K562 (cell line): ENCODE data around the gene PTP4A2. TPM values are rescaled to one million over a fixed set of nuclear protein-coding genes. Genes with fewer than 3 reads are reported as not detected.
A peak's percentile ranks its signal among the peaks of the same experiment; 100 is the strongest.

Experiments used
- COPS2 ChIP-seq: fragments of 450-650 bp; conservative IDR thresholded peaks from 2 replicates; pipeline ENCODE4 v1.6.1; 2016; ENCODE audit warnings: mild to moderate bottlenecking, moderate library complexity
- E2F6 ChIP-seq, 2 experiments: IDR thresholded peaks; 2 replicates each; pipeline ENCODE4 v1.6.1; 2011; ENCODE audit warnings: borderline replicate concordance in 1 of 2, control low read depth in 1 of 2, low read depth in 1 of 2, low read length in 1 of 2, mild to moderate bottlenecking in 1 of 2, mixed read lengths in 1 of 2, moderate library complexity in 1 of 2; ENCODE audit not compliant: insufficient read depth in 1 of 2, insufficient read length in 1 of 2, poor library complexity in 1 of 2, severe bottlenecking in 1 of 2; ENCODE audit errors: extremely low read depth in 1 of 2
- EP400 ChIP-seq: fragments of 450-650 bp; IDR thresholded peaks from 2 replicates; pipeline ENCODE4 v1.6.1; 2017; ENCODE audit warnings: antibody characterized with exemption, mild to moderate bottlenecking, moderate library complexity
- FOXJ2 ChIP-seq: fragments of 200-800 bp; sonication (Bioruptor generic); IDR thresholded peaks from 2 replicates; pipeline ENCODE4 v1.6.1; 2016; ENCODE audit warnings: missing genetic modification characterization, missing compliant biosample characterization
- HMGXB4 ChIP-seq: sonication (generic); formaldehyde crosslinking; IDR thresholded peaks from 2 replicates; pipeline ENCODE4 v1.8.1; 2023; ENCODE audit warnings: mild to moderate bottlenecking, missing genetic modification reagents
- ID3 ChIP-seq, 2 experiments: fragments of 250-450 bp in 1 of 2; fragments of 450-650 bp in 1 of 2; sonication (Bioruptor Pico) in 1 of 2; IDR thresholded peaks; 2 replicates each; pipeline versions ENCODE4 v1.6.1 to v1.8.0; 2016 to 2021; ENCODE audit warnings: mild to moderate bottlenecking in 2 of 2, moderate library complexity in 2 of 2, missing compliant biosample characterization in 1 of 2, missing genetic modification characterization in 1 of 2
- KHSRP ChIP-seq: fragments of 450-650 bp; IDR thresholded peaks from 2 replicates; pipeline ENCODE4 v1.6.1; 2017
- KLF10 ChIP-seq: fragments of 250-450 bp; sonication (Bioruptor Pico); IDR thresholded peaks from 2 replicates; pipeline ENCODE4 v1.6.1; 2021; ENCODE audit warnings: matching md5 sums
- MTF1 ChIP-seq: fragments of 250-450 bp; sonication (Bioruptor Pico); IDR thresholded peaks from 2 replicates; pipeline ENCODE4 v1.9.0; 2021; ENCODE audit warnings: moderate library complexity, mild to moderate bottlenecking, inconsistent platforms, borderline replicate concordance
- NR4A1 ChIP-seq, 2 experiments: fragments of 250-450 bp in 1 of 2; fragments of 450-650 bp in 1 of 2; sonication (Bioruptor Pico) in 1 of 2; IDR thresholded peaks; 2 replicates each; pipeline versions ENCODE4 v1.4.0 to v1.6.1; 2016 to 2020; ENCODE audit warnings: mild to moderate bottlenecking in 2 of 2, missing compliant biosample characterization in 1 of 2, missing genetic modification characterization in 1 of 2, moderate library complexity in 1 of 2
- SMAD4 ChIP-seq: fragments of 250-450 bp; sonication (Bioruptor Pico); conservative IDR thresholded peaks from 2 replicates; pipeline ENCODE4 v1.8.0; 2021; ENCODE audit warnings: inconsistent platforms, mild to moderate bottlenecking, moderate library complexity
- THAP12 ChIP-seq: fragments of 250-450 bp; sonication (Bioruptor Pico); IDR thresholded peaks from 2 replicates; pipeline ENCODE4 v1.9.0; 2021; ENCODE audit warnings: mild to moderate bottlenecking, inconsistent platforms
- ZNF280A ChIP-seq: fragments of 450-650 bp; IDR thresholded peaks from 2 replicates; pipeline ENCODE4 v1.6.1; 2018; ENCODE audit warnings: mild to moderate bottlenecking, low read depth; ENCODE audit not compliant: partially characterized antibody
- ZNF740 ChIP-seq, 3 experiments: fragments of 200-800 bp in 1 of 3; sonication (Bioruptor generic) in 1 of 3; sonication (generic) in 1 of 3; formaldehyde crosslinking in 1 of 3; IDR thresholded peaks; 2 replicates each; pipeline versions ENCODE4 v1.6.1 to v1.8.0; 2016 to 2022; ENCODE audit warnings: mild to moderate bottlenecking in 2 of 3, missing compliant biosample characterization in 2 of 3, missing genetic modification characterization in 2 of 3, missing genetic modification reagents in 1 of 3
- ZSCAN32 ChIP-seq: fragments of 450-650 bp; formaldehyde crosslinking; IDR thresholded peaks from 2 replicates; pipeline ENCODE4 v1.4.0; 2020; ENCODE audit warnings: mild to moderate bottlenecking, moderate library complexity
- polyA plus RNA-seq, 8 experiments: library from polyadenylated mRNA; depleted of rRNA in 4 of 8; stranded (reverse) in 5 of 8; unstranded in 3 of 8; fragments of >200 nt; fragmentation: Nextera tagmentation in 2 of 8; fragmentation: Illumina TruSeq in 1 of 8; extraction: Ambion mirVana in 2 of 8; extraction: Trizol in 1 of 8; gene quantifications; 2 replicates each; pipeline versions ENCODE4 v1.2.1 to v1.2.3, GENCODE V29; 2011 to 2014; ENCODE audit warnings: inconsistent platforms in 1 of 8, missing spikeins in 1 of 8
- total RNA-seq, 7 experiments: library from RNA; depleted of rRNA in 6 of 7; stranded (reverse); fragments of >200 nt in 6 of 7; fragmentation: Illumina TruSeq in 2 of 7; extraction: Trizol in 2 of 7; gene quantifications; 2 replicates each; pipeline versions ENCODE4 v1.2.1 to v1.2.3, GENCODE V29; 2011 to 2021; ENCODE audit warnings: low replicate concordance in 1 of 7

Gene PTP4A2
- total and polyA plus RNA-seq, 9 of the 15 experiments (the other 6 are each of a cell fraction or from before 2014, with no cell fraction given) = 197 to 870 (median 480) TPM

- TF ChIP-seq HMGXB4 (CRISPR knock-in tag) = no peak
- no peak for TF ChIP-seq ID3 (CRISPR knock-in tag; IDR thresholded peaks at IDR 0.05)
- TF ChIP-seq ID3 (tag; IDR thresholded peaks at IDR 0.05) = peak; percentile 90; the same call in 1 of the 2 replicates
- TF ChIP-seq COPS2 = no peak
- no peak for TF ChIP-seq KLF10 (CRISPR knock-in tag)
- TF ChIP-seq FOXJ2 = no peak
- no peak for TF ChIP-seq NR4A1 (CRISPR knock-in tag; IDR thresholded peaks at IDR 0.05)
- 0 out of 2 replicates have a peak, but pooled peaks have one; percentile 39 for TF ChIP-seq NR4A1 (tag; IDR thresholded peaks at IDR 0.05)
- TF ChIP-seq THAP12 = peak; percentile 24; the same call in 1 of the 2 replicates
- TF ChIP-seq E2F6 (IDR thresholded peaks at IDR 0.05; ENCODE audit: borderline replicate concordance in 1 of 2, extremely low read depth in 1 of 2, insufficient read depth in 1 of 2, insufficient read length in 1 of 2, low read depth in 1 of 2, low read length in 1 of 2, poor library complexity in 1 of 2, severe bottlenecking in 1 of 2) = peak; percentile 78 to 96
- TF ChIP-seq EP400 = peak; percentile 69
- no peak for TF ChIP-seq KHSRP
- no peak; the same call in none of the 2 replicates for TF ChIP-seq SMAD4
- TF ChIP-seq ZSCAN32 (CRISPR knock-in tag) = no peak
- no peak for TF ChIP-seq MTF1 (CRISPR knock-in tag)
- no peak for TF ChIP-seq ZNF280A
- no peak for TF ChIP-seq ZNF740 (CRISPR knock-in tag; IDR thresholded peaks at IDR 0.05)
- TF ChIP-seq ZNF740 (tag; IDR thresholded peaks at IDR 0.05) = peak in 1 of 2 experiments; percentile 11; a peak in 1 of 4 replicates
Observed at GRCh38 chr1:31957701-31958674, 19.8 kb upstream of the PTP4A2 start (continued).
